ENCODE measurements around the gene KMT2A. TPM values are rescaled to one million over a fixed set of nuclear protein-coding genes. Genes with fewer than 3 reads are reported as not detected.
A peak's percentile ranks its signal among the peaks of the same experiment; 100 is the strongest.

KMT2A gene
- total and polyA plus RNA-seq, 4 donors = 44.6 to 66.8 (median 45.5) TPM

DNA sequence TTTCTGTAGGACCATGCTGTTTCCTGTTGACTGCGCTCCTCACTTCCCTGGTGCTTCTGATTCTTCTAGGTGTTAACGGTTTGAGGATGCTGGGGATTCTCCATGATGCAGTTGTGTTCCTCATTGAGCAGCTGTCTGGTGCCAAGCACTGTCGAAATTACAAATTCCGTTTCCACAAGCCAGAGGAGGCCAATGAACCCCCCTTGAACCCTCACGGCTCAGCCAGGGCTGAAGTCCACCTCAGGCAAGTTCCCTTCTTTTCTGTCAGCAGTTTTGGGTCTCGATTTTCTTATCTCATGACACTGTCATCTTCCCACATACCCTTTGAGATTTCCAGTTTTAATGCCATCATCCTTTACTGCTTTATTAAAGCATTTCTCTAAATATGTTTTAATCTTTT lies 83.3 kb downstream of the KMT2A start:
- 88% methylated on average over 6 of the region's 6 CpGs for whole genome bisulfite sequencing (ENCODE audit: insufficient coverage)
- DNase-seq (ENCODE audit: low read depth in 4 of 6, low spot score in 6 of 6) = no peak
- Histone ChIP-seq H3K27ac (ENCODE audit: low read depth, low read length) (no peak overlapping the region), H3K36me3 (ENCODE audit: control insufficient read depth, insufficient read depth, low read length) (peaks cover 63% of the 10 kb centered on the region), H3K27me3 (ENCODE audit: control insufficient read depth, insufficient read depth, low read length) (no peaks in the 10 kb centered on the region), H3K4me3 (ENCODE audit: low read depth, low read length) (no peak overlapping the region), H3K9me3 (ENCODE audit: control insufficient read depth, insufficient read depth, low read length) (no peaks in the 10 kb centered on the region), H3K4me1 (ENCODE audit: control insufficient read depth, insufficient read depth, low read length) (no peaks in the 10 kb centered on the region)

DNA sequence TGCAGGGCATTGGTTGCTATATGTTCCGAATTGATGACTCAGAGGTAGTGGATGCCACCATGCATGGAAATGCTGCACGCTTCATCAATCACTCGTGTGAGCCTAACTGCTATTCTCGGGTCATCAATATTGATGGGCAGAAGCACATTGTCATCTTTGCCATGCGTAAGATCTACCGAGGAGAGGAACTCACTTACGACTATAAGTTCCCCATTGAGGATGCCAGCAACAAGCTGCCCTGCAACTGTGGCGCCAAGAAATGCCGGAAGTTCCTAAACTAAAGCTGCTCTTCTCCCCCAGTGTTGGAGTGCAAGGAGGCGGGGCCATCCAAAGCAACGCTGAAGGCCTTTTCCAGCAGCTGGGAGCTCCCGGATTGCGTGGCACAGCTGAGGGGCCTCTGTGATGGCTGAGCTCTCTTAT lies 85.6 kb downstream of the KMT2A start:
- WGBS (ENCODE audit: insufficient coverage) = 81% methylated on average over 12 of the region's 13 CpGs
- no peaks in the 10 kb centered on the region for H3K27me3 ChIP-seq (ENCODE audit: control insufficient read depth, insufficient read depth, low read length)

DNA sequence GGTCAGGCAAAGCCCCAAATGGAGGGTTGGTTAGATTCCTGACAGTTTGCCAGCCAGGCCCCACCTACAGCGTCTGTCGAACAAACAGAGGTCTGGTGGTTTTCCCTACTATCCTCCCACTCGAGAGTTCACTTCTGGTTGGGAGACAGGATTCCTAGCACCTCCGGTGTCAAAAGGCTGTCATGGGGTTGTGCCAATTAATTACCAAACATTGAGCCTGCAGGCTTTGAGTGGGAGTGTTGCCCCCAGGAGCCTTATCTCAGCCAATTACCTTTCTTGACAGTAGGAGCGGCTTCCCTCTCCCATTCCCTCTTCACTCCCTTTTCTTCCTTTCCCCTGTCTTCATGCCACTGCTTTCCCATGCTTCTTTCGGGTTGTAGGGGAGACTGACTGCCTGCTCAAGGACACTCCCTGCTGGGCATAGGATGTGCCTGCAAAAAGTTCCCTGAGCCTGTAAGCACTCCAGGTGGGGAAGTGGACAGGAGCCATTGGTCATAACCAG lies 86.3 kb downstream of the KMT2A start:
- H3K27me3 ChIP-seq (ENCODE audit: control insufficient read depth, insufficient read depth, low read length) = no peaks in the 10 kb centered on the region
- H3K4me1 ChIP-seq (ENCODE audit: control insufficient read depth, insufficient read depth, low read length) = no peaks in the 10 kb centered on the region
- WGBS (ENCODE audit: insufficient coverage) = 65% methylated on average over 5 of the region's 6 CpGs
- H3K27ac ChIP-seq (ENCODE audit: low read depth, low read length) = no peak overlapping the region
- H3K9me3 ChIP-seq (ENCODE audit: control insufficient read depth, insufficient read depth, low read length) = no peaks in the 10 kb centered on the region
- H3K36me3 ChIP-seq (ENCODE audit: control insufficient read depth, insufficient read depth, low read length) = peaks cover 50% of the 10 kb centered on the region
- DNase-seq (ENCODE audit: low read depth in 4 of 6, low spot score in 6 of 6) = peak in 2 of 6 donors; percentile 16 to 44
- no peak overlapping the region for H3K4me3 ChIP-seq (ENCODE audit: low read depth, low read length)

More for the DNA sequence above, 85.6 kb downstream of the KMT2A start:
- Histone ChIP-seq H3K4me3 (ENCODE audit: low read depth, low read length) (no peak overlapping the region), H3K36me3 (ENCODE audit: control insufficient read depth, insufficient read depth, low read length) (peaks cover 55% of the 10 kb centered on the region), H3K9me3 (ENCODE audit: control insufficient read depth, insufficient read depth, low read length) (no peaks in the 10 kb centered on the region), H3K27ac (ENCODE audit: low read depth, low read length) (no peak overlapping the region), H3K4me1 (ENCODE audit: control insufficient read depth, insufficient read depth, low read length) (no peaks in the 10 kb centered on the region)
- DNase-seq (ENCODE audit: low read depth in 4 of 6, low spot score in 6 of 6) = no peak

DNA sequence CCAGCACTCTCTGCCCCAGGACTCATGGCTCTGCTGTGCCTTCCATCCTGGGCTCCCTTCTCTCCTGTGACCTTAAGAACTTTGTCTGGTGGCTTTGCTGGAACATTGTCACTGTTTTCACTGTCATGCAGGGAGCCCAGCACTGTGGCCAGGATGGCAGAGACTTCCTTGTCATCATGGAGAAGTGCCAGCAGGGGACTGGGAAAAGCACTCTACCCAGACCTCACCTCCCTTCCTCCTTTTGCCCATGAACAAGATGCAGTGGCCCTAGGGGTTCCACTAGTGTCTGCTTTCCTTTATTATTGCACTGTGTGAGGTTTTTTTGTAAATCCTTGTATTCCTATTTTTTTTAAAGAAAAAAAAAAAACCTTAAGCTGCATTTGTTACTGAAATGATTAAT lies 88.1 kb downstream of the KMT2A start:
- Histone ChIP-seq H3K27ac (ENCODE audit: low read depth, low read length) (no peak overlapping the region), H3K4me1 (ENCODE audit: control insufficient read depth, insufficient read depth, low read length) (peaks cover 4% of the 10 kb centered on the region), H3K4me3 (ENCODE audit: low read depth, low read length) (no peak overlapping the region), H3K9me3 (ENCODE audit: control insufficient read depth, insufficient read depth, low read length) (no peaks in the 10 kb centered on the region), H3K27me3 (ENCODE audit: control insufficient read depth, insufficient read depth, low read length) (no peaks in the 10 kb centered on the region), H3K36me3 (ENCODE audit: control insufficient read depth, insufficient read depth, low read length) (peaks cover 50% of the 10 kb centered on the region)
- DNase-seq (ENCODE audit: low read depth in 4 of 6, low spot score in 6 of 6) = no peak

DNA sequence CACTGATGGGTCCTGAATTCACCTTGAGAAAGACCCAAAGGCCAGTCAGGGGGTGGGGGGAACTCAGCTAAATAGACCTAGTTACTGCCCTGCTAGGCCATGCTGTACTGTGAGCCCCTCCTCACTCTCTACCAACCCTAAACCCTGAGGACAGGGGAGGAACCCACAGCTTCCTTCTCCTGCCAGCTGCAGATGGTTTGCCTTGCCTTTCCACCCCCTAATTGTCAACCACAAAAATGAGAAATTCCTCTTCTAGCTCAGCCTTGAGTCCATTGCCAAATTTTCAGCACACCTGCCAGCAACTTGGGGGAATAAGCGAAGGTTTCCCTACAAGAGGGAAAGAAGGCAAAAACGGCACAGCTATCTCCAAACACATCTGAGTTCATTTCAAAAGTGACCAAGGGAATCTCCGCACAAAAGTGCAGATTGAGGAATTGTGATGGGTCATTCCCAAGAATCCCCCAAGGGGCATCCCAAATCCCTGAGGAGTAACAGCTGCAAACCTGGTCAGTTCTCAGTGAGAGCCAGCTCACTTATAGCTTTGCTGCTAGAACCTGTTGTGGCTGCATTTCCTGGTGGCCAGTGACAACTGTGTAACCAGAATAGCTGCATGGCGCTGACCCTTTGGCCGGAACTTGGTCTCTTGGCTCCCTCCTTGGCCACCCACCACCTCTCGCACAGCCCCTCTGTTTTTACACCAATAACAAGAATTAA lies 88.6 kb downstream of the KMT2A start:
- Histone ChIP-seq H3K9me3 (ENCODE audit: control insufficient read depth, insufficient read depth, low read length) (no peaks in the 10 kb centered on the region), H3K27me3 (ENCODE audit: control insufficient read depth, insufficient read depth, low read length) (no peaks in the 10 kb centered on the region), H3K4me3 (ENCODE audit: low read depth, low read length) (no peak overlapping the region), H3K4me1 (ENCODE audit: control insufficient read depth, insufficient read depth, low read length) (peaks cover 9% of the 10 kb centered on the region), H3K36me3 (ENCODE audit: control insufficient read depth, insufficient read depth, low read length) (peaks cover 46% of the 10 kb centered on the region), H3K27ac (ENCODE audit: low read depth, low read length) (no peak overlapping the region)
- 100% methylated on average over 4 of the region's 6 CpGs for WGBS (ENCODE audit: insufficient coverage)
- DNase-seq (ENCODE audit: low read depth in 4 of 6, low spot score in 6 of 6) = no peak

DNA sequence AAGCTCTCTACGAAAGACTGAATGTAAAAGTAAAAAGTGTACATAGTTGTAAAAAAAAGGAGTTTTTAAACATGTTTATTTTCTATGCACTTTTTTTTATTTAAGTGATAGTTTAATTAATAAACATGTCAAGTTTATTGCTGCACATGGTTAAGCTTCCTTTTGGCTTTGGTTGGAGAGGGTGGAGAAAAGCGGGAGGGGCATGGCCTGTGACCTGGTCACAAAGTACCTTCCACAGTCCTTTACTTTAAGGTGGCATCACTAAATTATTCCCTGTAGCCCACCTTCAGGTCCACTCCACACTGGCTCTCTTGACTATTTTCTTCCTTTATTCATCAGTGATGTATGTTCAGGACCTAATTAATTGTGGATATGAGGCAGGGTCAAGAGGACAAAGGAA lies 90.4 kb downstream of the KMT2A start:
- no peaks in the 10 kb centered on the region for H3K9me3 ChIP-seq (ENCODE audit: control insufficient read depth, insufficient read depth, low read length)
- peaks cover 18% of the 10 kb centered on the region for H3K4me1 ChIP-seq (ENCODE audit: control insufficient read depth, insufficient read depth, low read length)
- no peak for DNase-seq (ENCODE audit: low read depth in 4 of 6, low spot score in 6 of 6)
- H3K27me3 ChIP-seq (ENCODE audit: control insufficient read depth, insufficient read depth, low read length) = no peaks in the 10 kb centered on the region
- H3K4me3 ChIP-seq (ENCODE audit: low read depth, low read length) = no peak overlapping the region
- no CpG with 5 or more reads among the region's 2 CpGs for WGBS (ENCODE audit: insufficient coverage)
- peaks cover 35% of the 10 kb centered on the region for H3K36me3 ChIP-seq (ENCODE audit: control insufficient read depth, insufficient read depth, low read length)
- H3K27ac ChIP-seq (ENCODE audit: low read depth, low read length) = no peak overlapping the region

DNA sequence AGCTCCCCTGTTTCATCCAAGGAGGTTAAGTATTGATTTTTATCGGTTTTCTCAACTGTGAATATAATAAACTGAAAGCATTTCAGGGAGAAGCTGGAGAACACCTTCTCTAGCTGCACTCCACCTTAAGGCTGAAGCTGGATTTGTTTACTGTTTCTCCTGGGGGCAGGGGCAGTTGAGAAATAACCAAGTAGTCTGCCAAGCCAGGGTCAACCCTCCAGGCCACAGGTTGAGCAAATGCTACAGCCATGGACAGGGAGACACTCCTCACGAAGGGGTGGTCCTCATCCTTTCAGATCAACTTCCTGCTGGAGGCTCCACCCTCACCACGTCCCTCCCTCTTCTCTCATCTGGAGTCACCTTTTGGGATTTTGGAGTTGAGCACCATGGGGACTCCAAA lies 90.8 kb downstream of the KMT2A start, which contains the start of gene TTC36:
Gene TTC36, plus strand, starts transcription at position 366 of the 400 bp plus-strand sequence. Its CDS starts 21 bp downstream, at position 387.
- H3K4me3 ChIP-seq (ENCODE audit: low read depth, low read length) = no peak within 1 kb of the TSS
- no peak for DNase-seq (ENCODE audit: low read depth in 4 of 6, low spot score in 6 of 6)
- no peaks in the 10 kb centered on the region for H3K9me3 ChIP-seq (ENCODE audit: control insufficient read depth, insufficient read depth, low read length)
- peaks cover 34% of the 10 kb centered on the region for H3K36me3 ChIP-seq (ENCODE audit: control insufficient read depth, insufficient read depth, low read length)
- H3K27me3 ChIP-seq (ENCODE audit: control insufficient read depth, insufficient read depth, low read length) = no peaks in the 10 kb centered on the region
- H3K27ac ChIP-seq (ENCODE audit: low read depth, low read length) = no peak within 1 kb of the TSS
- no CpG with 5 or more reads among the region's 3 CpGs for WGBS (ENCODE audit: insufficient coverage)
- peaks cover 22% of the 10 kb centered on the region for H3K4me1 ChIP-seq (ENCODE audit: control insufficient read depth, insufficient read depth, low read length)

DNA sequence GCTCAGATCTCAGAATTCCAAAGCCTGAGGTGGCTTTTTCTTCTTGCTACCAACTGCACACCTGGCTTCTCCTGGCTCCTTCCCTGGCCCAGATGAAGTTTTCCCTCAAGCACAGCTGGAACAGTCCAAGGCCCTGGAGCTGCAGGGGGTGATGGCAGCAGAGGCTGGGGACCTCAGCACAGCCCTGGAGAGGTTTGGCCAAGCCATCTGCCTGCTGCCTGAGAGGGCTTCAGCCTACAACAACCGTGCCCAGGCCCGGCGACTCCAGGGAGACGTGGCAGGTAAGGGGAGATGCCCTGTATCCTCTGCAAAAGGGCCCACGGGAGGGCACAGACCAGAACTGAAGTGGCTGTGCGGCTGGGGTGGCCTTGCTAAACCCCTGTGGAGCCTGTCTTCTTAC lies 92.2 kb downstream of the KMT2A start:
- 94% methylated on average over 6 of the region's 6 CpGs for WGBS (ENCODE audit: insufficient coverage)
- no peak overlapping the region for H3K4me3 ChIP-seq (ENCODE audit: low read depth, low read length)
- no peaks in the 10 kb centered on the region for H3K9me3 ChIP-seq (ENCODE audit: control insufficient read depth, insufficient read depth, low read length)
- no peaks in the 10 kb centered on the region for H3K27me3 ChIP-seq (ENCODE audit: control insufficient read depth, insufficient read depth, low read length)
- no peak for DNase-seq (ENCODE audit: low read depth in 4 of 6, low spot score in 6 of 6)
- no peak overlapping the region for H3K27ac ChIP-seq (ENCODE audit: low read depth, low read length)
- peaks cover 36% of the 10 kb centered on the region for H3K36me3 ChIP-seq (ENCODE audit: control insufficient read depth, insufficient read depth, low read length)
- H3K4me1 ChIP-seq (ENCODE audit: control insufficient read depth, insufficient read depth, low read length) = peaks cover 30% of the 10 kb centered on the region

DNA sequence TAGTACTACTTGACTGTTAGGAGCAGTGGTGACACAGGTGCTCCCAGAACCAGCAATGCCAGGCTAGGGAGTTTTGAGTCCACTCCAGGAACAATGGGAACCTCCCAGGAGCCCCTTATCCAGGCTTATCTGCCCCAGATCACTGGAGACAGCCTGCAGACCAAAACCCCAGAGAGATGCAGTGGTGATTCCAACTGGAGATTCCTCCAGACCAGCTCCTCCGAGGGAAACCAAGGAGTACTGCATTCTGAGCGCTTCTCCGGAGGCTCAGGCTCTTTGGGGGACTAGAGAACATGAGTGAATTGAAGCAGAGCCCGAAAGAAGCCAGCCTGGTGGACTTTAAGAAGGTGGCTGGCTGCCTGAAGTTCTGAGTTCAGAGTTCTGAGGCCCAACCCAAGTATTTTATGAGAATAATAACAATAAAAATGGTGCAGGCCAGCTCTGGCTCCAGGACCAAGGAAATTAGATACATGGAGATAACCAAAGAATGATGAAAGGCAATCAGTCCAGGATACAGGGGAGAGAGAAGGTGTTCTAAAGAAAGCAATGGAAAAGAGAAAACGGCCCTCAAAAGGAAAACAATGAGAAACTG lies 93.4 kb downstream of the KMT2A start:
- Histone ChIP-seq H3K4me3 (ENCODE audit: low read depth, low read length) (peak overlapping the region; percentile 71), H3K36me3 (ENCODE audit: control insufficient read depth, insufficient read depth, low read length) (peaks cover 42% of the 10 kb centered on the region), H3K27ac (ENCODE audit: low read depth, low read length) (no peak overlapping the region), H3K9me3 (ENCODE audit: control insufficient read depth, insufficient read depth, low read length) (no peaks in the 10 kb centered on the region), H3K27me3 (ENCODE audit: control insufficient read depth, insufficient read depth, low read length) (no peaks in the 10 kb centered on the region), H3K4me1 (ENCODE audit: control insufficient read depth, insufficient read depth, low read length) (peaks cover 41% of the 10 kb centered on the region)
- WGBS (ENCODE audit: insufficient coverage) = 64% methylated on average over 3 of the region's 5 CpGs
- DNase-seq (ENCODE audit: low read depth in 4 of 6, low spot score in 6 of 6) = no peak

All from spinal cord (tissue), 10 donors.